G401 (cell line): ENCODE measurements around the gene NKX2-1. TPM values are rescaled to one million over a fixed set of nuclear protein-coding genes. Genes with fewer than 3 reads are reported as not detected.
"Not testable (repeated sequence)": the region's sequence is repeated elsewhere in the genome, so short reads cannot be mapped to it uniquely, and the experiment has no call there.

ENCODE experiments used
- DNase-seq: peaks from one replicate; pipeline ENCODE4 v3.0.0-alpha.2; 2015; ENCODE audit warnings: low spot score
- in situ Hi-C: cut with HindIII; loops from 2 replicates; pipeline ENCODE4 v1.10.0; 2016; ENCODE audit warnings: low sequenced_read_pairs, mixed read lengths
- total RNA-seq: library from RNA; depleted of rRNA; stranded (reverse); fragments of >200 nt; shearing (Covaris generic); gene quantifications from 2 replicates; pipeline ENCODE4 v1.2.3, GENCODE V29; 2014

Gene NKX2-1
- total RNA-seq, 1 experiment from 2014 or later: not detected

GRCh38 chr14:36507847-36508417 is 12.1 kb downstream of the NKX2-1 start:
- in situ Hi-C loops: no loop called here

GRCh38 chr14:36506732-36507614 is 13.1 kb downstream of the NKX2-1 start:
- no peak for DNase-seq
- in situ Hi-C loops: no loop called here

More at GRCh38 chr14:36507847-36508417, 12.1 kb downstream of the NKX2-1 start:
- DNase-seq: no peak

GRCh38 chr14:36505892-36506731 is 13.9 kb downstream of the NKX2-1 start:
- in situ Hi-C loops: no loop called here
- DNase-seq: no peak

- in situ Hi-C loops: no loop called here
- no peak for DNase-seq
These were observed 14.7 kb downstream of the NKX2-1 start for GRCh38 chr14:36505181-36505815.

GRCh38 chr14:36504771-36505175 is 15.3 kb downstream of the NKX2-1 start:
- in situ Hi-C loops: no loop called here
- DNase-seq: no peak

- in situ Hi-C loops: no loop called here
- no peak for DNase-seq
These were observed 16.0 kb downstream of the NKX2-1 start for GRCh38 chr14:36503771-36504741.

- in situ Hi-C loops: no loop called here
These were observed 17.2 kb downstream of the NKX2-1 start for GRCh38 chr14:36502558-36503508.

GRCh38 chr14:36498938-36499337 is 21.1 kb downstream of the NKX2-1 start:
- no peak for DNase-seq
- in situ Hi-C loops: no loop called here

More at GRCh38 chr14:36502558-36503508, 17.2 kb downstream of the NKX2-1 start:
- no peak for DNase-seq

GRCh38 chr14:36496346-36496745 is 23.7 kb downstream of the NKX2-1 start:
- DNase-seq: no peak
- in situ Hi-C loops: no loop called here

GRCh38 chr14:36495666-36496065 is 24.4 kb downstream of the NKX2-1 start:
- in situ Hi-C loops: no loop called here
- DNase-seq: no peak

GRCh38 chr14:36493761-36494160 is 26.3 kb downstream of the NKX2-1 start:
- DNase-seq: no peak
- in situ Hi-C loops: no loop called here

- DNase-seq: no peak
- in situ Hi-C loops: no loop called here
These were observed 34.3 kb downstream of the NKX2-1 start for GRCh38 chr14:36485773-36486172.

GRCh38 chr14:36479344-36479743 is 40.7 kb downstream of the NKX2-1 start:
- in situ Hi-C loops: no loop called here
- DNase-seq: no peak

- no peak for DNase-seq
- in situ Hi-C loops: no loop called here
These were observed 41.2 kb downstream of the NKX2-1 start for GRCh38 chr14:36478782-36479181.

- in situ Hi-C loops: no loop called here
- DNase-seq: no peak
These were observed 42.8 kb downstream of the NKX2-1 start for GRCh38 chr14:36477266-36477665.

- in situ Hi-C loops, DNase-seq: not testable (repeated sequence)
These were observed 44.0 kb downstream of the NKX2-1 start for GRCh38 chr14:36476061-36476460.

- DNase-seq: no peak
- in situ Hi-C loops: no loop called here
These were observed 45.4 kb downstream of the NKX2-1 start for GRCh38 chr14:36474593-36474992.
